ENCODE measurements around the gene INO80D.
A peak's percentile ranks its signal among the peaks of the same experiment; 100 is the strongest.
"Not testable (repeated sequence)": the region's sequence is repeated elsewhere in the genome, so short reads cannot be mapped to it uniquely, and the experiment has no call there.

INO80D gene

GRCh38 chr2:206085742-206086445 lies at the start of gene INO80D:
INO80D (minus strand) TSS chr2:206086174; CDS start chr2:206063016, 23,158 bp downstream.
- Histone ChIP-seq H3K4me2 (ENCODE audit: low read length) (peak within 1 kb of the TSS; percentile 96), H3K4me3 (ENCODE audit: low read depth, low read length) (peak within 1 kb of the TSS; percentile 97), H3K27me3 (ENCODE audit: control insufficient read depth, insufficient read depth, low read length) (no peaks in the 10 kb centered on the region), H3K27ac (peak within 1 kb of the TSS; percentile 99), H3K36me3 (ENCODE audit: control insufficient read depth, insufficient read depth, low read length) (no peaks in the 10 kb centered on the region), H3K9me3 (ENCODE audit: control insufficient read depth, low read length) (no peaks in the 10 kb centered on the region), H3K9ac (peak within 1 kb of the TSS; percentile 90), H3K4me1 (peaks cover 4% of the 10 kb centered on the region), H3K79me2 (peaks cover 20% of the 10 kb centered on the region), H2AFZ (peak within 1 kb of the TSS; percentile 98)
- TF ChIP-seq CTCF (IDR thresholded peaks at IDR 0.05): peak; percentile 38

GRCh38 chr2:206127656-206128055 lies 41.7 kb upstream of the INO80D start:
- no peak overlapping the region for H3K4me2 ChIP-seq (ENCODE audit: low read length)
- TF ChIP-seq CTCF (IDR thresholded peaks at IDR 0.05): no peak

GRCh38 chr2:206125901-206126300 lies 39.9 kb upstream of the INO80D start:
- no peaks in the 10 kb centered on the region for H3K27me3 ChIP-seq (ENCODE audit: control insufficient read depth, insufficient read depth, low read length)
- no peaks in the 10 kb centered on the region for H3K79me2 ChIP-seq
- H3K9me3 ChIP-seq (ENCODE audit: control insufficient read depth, low read length): no peaks in the 10 kb centered on the region
- no peak overlapping the region for H3K4me2 ChIP-seq (ENCODE audit: low read length)
- no peaks in the 10 kb centered on the region for H3K36me3 ChIP-seq (ENCODE audit: control insufficient read depth, insufficient read depth, low read length)
- no peak overlapping the region for H3K4me3 ChIP-seq (ENCODE audit: low read depth, low read length)
- H3K27ac ChIP-seq: no peak overlapping the region
- H2AFZ ChIP-seq: no peak overlapping the region
- H3K4me1 ChIP-seq: no peaks in the 10 kb centered on the region
- no peak for TF ChIP-seq CTCF (IDR thresholded peaks at IDR 0.05)
- H3K9ac ChIP-seq: no peak overlapping the region

More at GRCh38 chr2:206127656-206128055, 41.7 kb upstream of the INO80D start:
- no peak overlapping the region for H3K9ac ChIP-seq
- no peaks in the 10 kb centered on the region for H3K36me3 ChIP-seq (ENCODE audit: control insufficient read depth, insufficient read depth, low read length)
- H3K4me3 ChIP-seq (ENCODE audit: low read depth, low read length): no peak overlapping the region
- no peaks in the 10 kb centered on the region for H3K79me2 ChIP-seq
- H3K27ac ChIP-seq: no peak overlapping the region
- no peaks in the 10 kb centered on the region for H3K9me3 ChIP-seq (ENCODE audit: control insufficient read depth, low read length)
- H3K27me3 ChIP-seq (ENCODE audit: control insufficient read depth, insufficient read depth, low read length): no peaks in the 10 kb centered on the region
- no peak overlapping the region for H2AFZ ChIP-seq
- H3K4me1 ChIP-seq: no peaks in the 10 kb centered on the region

GRCh38 chr2:206122569-206122968 lies 36.6 kb upstream of the INO80D start:
- H3K79me2 ChIP-seq; H3K4me2 ChIP-seq (ENCODE audit: low read length); H3K9ac ChIP-seq; H3K27ac ChIP-seq; H2AFZ ChIP-seq; H3K9me3 ChIP-seq (ENCODE audit: control insufficient read depth, low read length); H3K4me1 ChIP-seq; H3K36me3 ChIP-seq (ENCODE audit: control insufficient read depth, insufficient read depth, low read length); H3K4me3 ChIP-seq (ENCODE audit: low read depth, low read length); H3K27me3 ChIP-seq (ENCODE audit: control insufficient read depth, insufficient read depth, low read length): not testable (repeated sequence)

- Histone ChIP-seq H3K27ac (no peak overlapping the region), H3K79me2 (no peaks in the 10 kb centered on the region), H3K4me1 (no peaks in the 10 kb centered on the region), H3K9ac (no peak overlapping the region), H3K4me3 (ENCODE audit: low read depth, low read length) (no peak overlapping the region), H3K4me2 (ENCODE audit: low read length) (no peak overlapping the region), H3K27me3 (ENCODE audit: control insufficient read depth, insufficient read depth, low read length) (no peaks in the 10 kb centered on the region), H3K9me3 (ENCODE audit: control insufficient read depth, low read length) (no peaks in the 10 kb centered on the region), H2AFZ (no peak overlapping the region), H3K36me3 (ENCODE audit: control insufficient read depth, insufficient read depth, low read length) (no peaks in the 10 kb centered on the region)
- TF ChIP-seq CTCF (IDR thresholded peaks at IDR 0.05): no peak
Observed at GRCh38 chr2:206116278-206116677, 30.3 kb upstream of the INO80D start.
